ENCODE measurements around the gene SPTB.

GRCh38 chr14:64754685-64755084 is 125.0 kb downstream of the SPTB start:
- TF ChIP-seq CTCF (IDR thresholded peaks at IDR 0.05 in 8 of 11, conservative IDR thresholded peaks at IDR 0.05 in 3 of 11) (no peak), POLR2AphosphoS5 (IDR thresholded peaks at IDR 0.05) (peak in 1 of 3 donors; percentile 21)
